Aorta (tissue), 5 donors: ENCODE results near the gene USP48. TPM values are rescaled to one million over a fixed set of nuclear protein-coding genes. Genes with fewer than 3 reads are reported as not detected.
"Not testable (repeated sequence)": the region's sequence is repeated elsewhere in the genome, so short reads cannot be mapped to it uniquely, and the experiment has no call there.

ENCODE experiments used
- ATAC-seq: fragments of 200-7000 bp; cut with Tn5 transposase; one replicate; pipeline ENCODE4 v1.9.1; 2022; ENCODE audit warnings: moderate library complexity; ENCODE audit not compliant: low FRiP score
- DNase-seq, 2 donors: peaks; one replicate each; pipeline ENCODE4 v3.0.0-alpha.2; 2020
- H3K27ac ChIP-seq, 2 donors: one replicate each; pipeline ENCODE4 v1.5.1; 2013; ENCODE audit warnings: low read length in 2 of 2, mild to moderate bottlenecking in 2 of 2, moderate library complexity in 2 of 2, control low read depth in 1 of 2, inconsistent platforms in 1 of 2, low read depth in 1 of 2
- H3K27me3 ChIP-seq, 2 donors: one replicate each; pipeline ENCODE4 v1.6.1; 2013; ENCODE audit warnings: control low read depth in 1 of 2, low read length in 1 of 2, mild to moderate bottlenecking in 1 of 2, moderate library complexity in 1 of 2; ENCODE audit not compliant: insufficient read depth in 2 of 2, control insufficient read depth in 1 of 2
- H3K36me3 ChIP-seq, 2 donors: one replicate each; pipeline ENCODE4 v1.6.1; 2013; ENCODE audit warnings: control low read depth in 1 of 2, low read length in 1 of 2, mild to moderate bottlenecking in 1 of 2; ENCODE audit not compliant: insufficient read depth in 2 of 2, control insufficient read depth in 1 of 2
- H3K4me1 ChIP-seq, 2 donors: one replicate each; pipeline ENCODE4 v1.6.1; 2013; ENCODE audit warnings: low read length in 2 of 2, control low read depth in 1 of 2, mild to moderate bottlenecking in 1 of 2, moderate library complexity in 1 of 2; ENCODE audit not compliant: insufficient read depth in 2 of 2, control insufficient read depth in 1 of 2
- H3K4me3 ChIP-seq, 2 donors: one replicate each; pipeline ENCODE4 v1.5.1; 2013; ENCODE audit warnings: low read length in 2 of 2, control low read depth in 1 of 2, mild to moderate bottlenecking in 1 of 2
- H3K9me3 ChIP-seq: one replicate; pipeline ENCODE4 v1.6.1; 2013; ENCODE audit warnings: mild to moderate bottlenecking, low read length; ENCODE audit not compliant: control insufficient read depth
- WGBS, 2 donors: extraction: QIAGEN DNeasy Blood & Tissue Kit; methylation state at CpG; one replicate each; pipeline ENCODE4 v1.1.7; 2013; 5-methylcytosine and 5-hydroxymethylcytosine counted together
- intact Hi-C, 2 donors: fragments of 100-400 bp; cut with DNase I; formaldehyde crosslinking; loops; one replicate each; pipeline versions ENCODE4 v1.14.2 to v1.15.0; 2022
- polyA plus RNA-seq, 2 donors: library from polyadenylated mRNA; stranded (reverse); fragments of 200-250 nt; gene quantifications; one replicate each; pipeline ENCODE4 v1.2.3, GENCODE V29; 2013
- total RNA-seq, 2 donors: library from RNA; stranded (reverse); fragmentation: NEBNext Ultra II Directional; extraction: Animal tissue kit (Norgen Biotek cat#: 25700); gene quantifications; one replicate each; pipeline ENCODE4 v1.2.1, GENCODE V29; 2021
- donor health status: healthy with polysubstance abuse.
- donor health status: Bipolar disorder and iron deficiency.
- donor health status: DM: no; HTN: no; CAD: no.
- donor health status: DM: no; HTN: no; CAD: no.
- donor health status: DM: yes; HTN: yes; CAD: no.

The USP48 gene
- total and polyA plus RNA-seq, 4 donors: 16.2 to 90.1 (median 43.2) TPM

DNA sequence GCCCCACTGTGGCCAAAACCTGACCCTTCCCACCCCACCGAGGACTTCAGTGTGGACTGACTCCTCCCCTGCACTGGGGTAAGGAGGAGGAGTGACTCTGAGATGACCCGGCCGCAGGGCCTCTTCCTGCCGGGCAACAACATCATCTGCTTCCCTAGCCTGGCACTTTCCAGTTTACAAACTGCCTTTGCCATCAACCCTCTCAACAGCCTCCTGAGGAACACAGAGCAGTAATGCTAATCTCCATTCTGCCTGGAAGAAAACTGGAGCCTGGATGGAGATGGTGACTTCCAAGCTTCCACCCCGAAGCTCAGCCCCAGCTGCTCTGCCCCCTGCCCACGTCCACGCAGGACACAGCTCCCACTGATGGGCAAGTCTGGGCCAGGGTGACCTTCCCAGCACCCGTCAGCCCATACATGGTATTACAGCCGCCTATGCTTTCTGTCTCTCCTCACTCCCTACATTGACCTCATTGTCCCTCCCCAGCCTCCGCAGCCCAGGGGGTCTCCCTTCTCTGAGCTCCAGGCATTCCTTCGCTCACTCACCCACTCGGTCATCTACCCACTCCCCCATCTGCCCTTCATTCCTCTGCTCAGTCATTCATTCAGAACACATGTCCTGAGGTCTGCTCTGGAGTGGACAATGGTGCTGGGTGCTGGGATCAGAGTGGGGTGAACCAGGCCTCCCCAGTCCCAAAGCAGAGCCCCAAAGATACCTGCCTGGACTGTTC lies 148.0 kb downstream of the USP48 start:
- Histone ChIP-seq H3K4me3 (no peak overlapping the region), H3K27me3 (no peaks in the 10 kb centered on the region), H3K4me1 (no peaks in the 10 kb centered on the region), H3K36me3 (no peaks in the 10 kb centered on the region), H3K9me3 (no peaks in the 10 kb centered on the region), H3K27ac (no peak overlapping the region)
- intact Hi-C loops: no loop called here
- DNase-seq (no peak), ATAC-seq (no peak)
- 79 to 83% methylated on average over 12 of the region's 12 CpGs for WGBS, 2 donors

DNA sequence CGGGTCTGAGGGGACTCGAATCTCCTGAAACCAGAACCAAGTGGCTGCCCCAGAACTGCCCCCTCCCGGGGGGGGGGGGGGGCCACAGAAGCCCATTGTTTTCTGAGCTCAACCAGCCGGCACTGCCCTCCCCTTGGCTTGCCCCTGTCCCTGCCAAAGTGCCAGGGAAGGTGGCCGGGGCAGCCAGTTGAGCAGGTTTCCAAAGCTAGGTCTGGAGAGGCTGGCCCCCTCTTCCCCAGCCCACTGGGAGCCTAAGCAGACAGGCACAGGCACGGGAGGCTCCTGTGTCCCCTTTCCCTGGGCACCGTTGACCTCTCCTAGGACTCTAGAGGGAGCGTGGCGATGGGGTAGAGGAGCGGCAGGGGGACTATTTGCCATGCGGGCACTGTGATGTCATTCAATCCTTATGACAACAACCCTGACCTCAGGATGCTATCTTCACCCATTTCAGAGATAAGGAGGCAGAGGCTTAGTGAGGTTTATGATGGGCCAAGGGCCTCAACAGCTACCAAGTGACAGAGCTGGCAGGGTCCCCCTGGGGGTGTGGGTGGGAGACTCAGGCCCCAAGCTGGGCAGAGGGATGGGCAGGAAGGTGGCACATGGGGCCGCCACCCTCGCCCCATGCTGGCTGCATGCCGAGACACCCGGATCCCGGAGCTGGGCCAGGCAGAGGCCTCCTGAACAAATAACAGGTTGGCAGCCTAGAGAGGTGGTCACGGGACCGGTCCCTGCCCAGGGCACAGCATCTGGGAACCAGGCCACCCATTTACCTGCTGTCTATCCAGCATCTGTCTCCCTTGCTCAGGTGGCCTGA lies 148.8 kb downstream of the USP48 start:
- Histone ChIP-seq H3K27me3 (no peaks in the 10 kb centered on the region), H3K36me3 (no peaks in the 10 kb centered on the region), H3K27ac (no peak overlapping the region), H3K4me1 (no peaks in the 10 kb centered on the region), H3K9me3 (no peaks in the 10 kb centered on the region), H3K4me3 (no peak overlapping the region)
- DNase-seq: no peak
- 84 to 85% methylated on average over 17 to 18 of the region's 18 CpGs for WGBS, 2 donors
- intact Hi-C loops: no loop called here
- ATAC-seq: no peak

DNA sequence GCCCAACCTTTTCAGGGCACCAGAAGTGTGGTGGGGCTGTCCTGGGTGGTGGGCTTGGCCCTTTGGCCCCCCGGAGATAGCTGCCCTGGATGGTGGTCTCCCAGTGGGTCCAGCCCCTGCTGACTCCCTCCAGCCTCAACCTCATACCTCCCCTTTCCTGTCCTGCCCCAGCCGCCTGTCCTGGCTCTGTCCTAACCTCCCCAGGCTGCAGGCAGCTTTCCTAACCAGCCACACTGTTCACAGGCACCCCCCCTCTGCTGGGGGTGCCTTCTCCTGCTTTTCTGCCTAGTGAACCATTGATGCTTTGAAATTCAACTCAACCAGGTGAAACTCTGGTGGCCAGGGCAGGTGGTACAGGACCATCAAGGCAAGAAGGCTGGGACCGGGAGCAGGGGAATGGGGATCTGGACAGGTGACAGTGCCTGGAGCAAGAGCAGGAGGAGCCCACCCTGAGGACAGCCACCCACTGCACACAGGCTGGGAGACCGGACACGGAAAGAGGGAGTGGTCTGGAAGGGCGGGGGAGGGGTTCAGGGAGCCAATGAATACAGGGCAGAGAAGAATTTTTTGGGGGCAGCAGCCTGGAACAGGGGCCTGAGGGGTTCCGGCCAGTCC lies 149.7 kb downstream of the USP48 start:
- Histone ChIP-seq H3K36me3 (no peaks in the 10 kb centered on the region), H3K4me1 (no peaks in the 10 kb centered on the region), H3K4me3 (no peak overlapping the region), H3K27me3 (no peaks in the 10 kb centered on the region), H3K27ac (no peak overlapping the region), H3K9me3 (no peaks in the 10 kb centered on the region)
- intact Hi-C loops: no loop called here
- DNase-seq (no peak), ATAC-seq (no peak)
- WGBS, 2 donors: 67 to 71% methylated on average over 7 of the region's 7 CpGs

DNA sequence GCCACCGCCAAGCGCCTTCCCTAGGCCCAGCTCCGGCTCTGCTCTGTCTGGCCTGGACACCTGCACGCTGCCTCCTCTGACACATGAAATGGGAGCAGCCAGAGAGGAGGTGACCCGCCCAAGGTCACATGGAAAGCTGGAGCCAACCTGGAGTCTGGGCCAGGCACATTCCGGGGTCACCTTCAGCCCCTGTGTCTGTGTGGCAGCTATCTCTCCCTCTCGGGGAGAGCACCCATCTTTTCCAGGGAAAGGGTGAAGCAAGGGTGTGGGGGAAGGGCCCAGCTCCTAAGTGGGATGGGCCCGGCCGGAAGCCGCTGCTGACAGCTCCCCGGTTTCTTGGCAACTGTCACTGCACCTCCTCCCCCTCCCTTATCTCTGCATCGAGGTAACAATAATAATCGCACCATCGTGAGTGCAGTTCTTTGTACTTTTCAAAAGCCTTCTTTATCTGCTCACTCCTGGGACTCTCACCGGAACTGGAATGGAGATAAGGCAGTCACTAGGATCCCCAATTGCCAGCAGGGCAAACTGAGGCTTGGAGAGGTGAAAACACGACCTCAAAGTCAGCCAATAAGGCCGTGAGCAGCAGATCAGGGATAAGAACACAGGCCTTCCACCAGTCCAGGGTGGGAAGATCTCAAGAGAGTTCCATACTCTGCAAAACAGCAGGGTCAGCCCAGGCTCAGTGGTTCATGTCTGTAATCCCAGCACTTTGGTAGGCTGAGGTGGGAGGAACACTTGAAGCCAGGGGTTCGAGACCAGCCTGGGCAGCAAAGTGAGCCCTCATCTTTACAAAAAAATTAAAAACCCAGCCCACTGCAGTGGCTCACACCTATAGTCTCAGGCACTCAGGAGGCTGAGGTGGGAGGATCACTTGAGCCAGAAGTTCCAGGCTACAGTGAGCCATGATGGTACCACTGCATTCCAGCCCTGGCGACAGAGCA lies 150.7 kb downstream of the USP48 start:
- Histone ChIP-seq H3K27me3 (no peaks in the 10 kb centered on the region), H3K36me3 (no peaks in the 10 kb centered on the region), H3K9me3 (no peaks in the 10 kb centered on the region), H3K27ac (no peak overlapping the region), H3K4me3 (no peak overlapping the region), H3K4me1 (no peaks in the 10 kb centered on the region)
- DNase-seq (no peak), ATAC-seq (no peak)
- intact Hi-C loops: no loop called here
- 55 to 59% methylated on average over 19 of the region's 19 CpGs for whole genome bisulfite sequencing, 2 donors

DNA sequence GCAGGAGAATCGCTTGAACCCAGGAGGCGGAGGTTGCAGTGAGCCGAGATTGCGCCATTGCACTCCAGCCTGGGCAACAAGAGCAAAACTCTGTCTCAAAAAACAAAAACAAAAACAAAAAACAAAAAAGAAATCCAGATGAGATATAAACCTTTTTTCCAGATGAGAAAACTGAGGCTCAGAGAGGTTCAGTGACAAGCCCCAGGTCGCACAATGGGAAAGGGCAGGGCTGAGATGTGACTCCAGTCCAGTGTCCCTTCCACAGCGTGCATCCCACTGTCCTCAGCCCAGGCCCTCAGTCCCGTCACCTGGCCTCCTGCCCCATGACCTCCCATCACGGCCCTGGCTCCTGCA lies 151.4 kb downstream of the USP48 start:
- not testable (repeated sequence) for H3K4me1 ChIP-seq
- WGBS, 2 donors: 91 to 93% methylated on average over 8 of the region's 8 CpGs

DNA sequence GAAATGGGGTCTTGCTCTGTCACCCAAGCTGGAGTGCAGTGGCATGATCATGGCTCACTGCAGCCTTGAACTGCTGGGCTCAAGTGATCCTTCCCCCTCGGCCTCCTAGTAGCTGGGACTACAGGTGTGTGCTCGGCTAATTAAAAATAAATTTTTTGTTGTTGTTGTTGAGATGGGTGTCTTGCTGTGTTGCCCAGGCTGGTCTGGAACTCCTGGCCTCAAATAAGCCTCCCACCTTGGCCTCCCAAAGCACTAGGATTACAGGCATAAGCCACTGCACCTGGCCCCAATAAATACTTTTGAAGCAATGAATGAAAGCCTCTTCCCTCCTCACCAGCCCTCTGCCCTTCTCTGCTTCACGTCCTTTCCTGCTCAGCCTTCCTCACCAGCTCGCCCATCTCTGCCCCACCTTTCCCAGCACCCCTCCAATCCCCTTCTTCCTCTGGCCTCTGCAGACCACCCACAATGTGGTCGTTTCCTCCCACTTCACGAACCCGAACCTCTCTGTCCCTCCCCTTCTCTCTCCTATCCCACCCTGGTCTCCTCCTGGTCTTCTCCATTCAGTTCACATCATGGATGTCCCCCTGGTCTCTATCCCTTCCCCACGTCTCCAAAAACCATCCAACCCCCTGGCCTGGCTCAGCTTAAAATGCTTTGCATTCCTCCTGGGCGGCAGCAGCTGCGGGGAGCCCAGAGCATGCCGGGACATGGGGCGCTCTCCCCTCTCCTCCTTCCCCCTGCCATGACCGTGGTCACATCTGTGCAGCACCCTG lies 152.2 kb downstream of the USP48 start:
- Histone ChIP-seq H3K4me1 (no peaks in the 10 kb centered on the region), H3K27me3 (no peaks in the 10 kb centered on the region), H3K9me3 (no peaks in the 10 kb centered on the region), H3K27ac (no peak overlapping the region), H3K4me3 (no peak overlapping the region), H3K36me3 (no peaks in the 10 kb centered on the region)
- intact Hi-C loops: no loop called here
- ATAC-seq: no peak
- WGBS, 2 donors: 36 to 37% methylated on average over 13 of the region's 13 CpGs
- DNase-seq: no peak

More for the DNA sequence above, 151.4 kb downstream of the USP48 start:
- DNase-seq, H3K27me3 ChIP-seq, H3K36me3 ChIP-seq, H3K4me3 ChIP-seq, ATAC-seq, H3K27ac ChIP-seq, H3K9me3 ChIP-seq, intact Hi-C loops: not testable (repeated sequence)

DNA sequence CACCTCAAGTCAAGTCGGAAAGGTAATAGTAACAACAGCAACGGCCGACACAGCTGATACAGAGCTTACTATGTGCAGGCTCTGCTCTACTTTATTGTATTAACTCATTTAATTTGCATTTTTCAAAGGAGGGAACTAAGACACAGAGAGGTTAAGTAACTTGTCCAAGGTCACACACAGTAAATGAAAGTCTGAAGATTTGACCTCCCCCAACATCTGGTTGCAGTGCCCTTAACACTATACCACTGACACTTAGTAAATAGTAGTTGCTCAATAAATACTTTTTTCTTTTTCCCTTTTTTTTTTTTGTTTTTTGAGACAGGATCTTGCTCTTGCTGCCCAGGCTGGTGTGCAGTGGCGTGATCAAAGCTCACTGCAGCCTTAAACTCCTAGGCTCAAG lies 153.0 kb downstream of the USP48 start:
- ATAC-seq: no peak
- no peaks in the 10 kb centered on the region for H3K9me3 ChIP-seq
- H3K27ac ChIP-seq: no peak overlapping the region
- H3K27me3 ChIP-seq: no peaks in the 10 kb centered on the region
- no peaks in the 10 kb centered on the region for H3K4me1 ChIP-seq
- no peak for DNase-seq
- no peaks in the 10 kb centered on the region for H3K36me3 ChIP-seq
- intact Hi-C loops: no loop called here
- 88 to 91% methylated on average over 4 of the region's 4 CpGs for WGBS, 2 donors
- H3K4me3 ChIP-seq: no peak overlapping the region
